ENCODE results near the gene SRGAP1. TPM values are rescaled to one million over a fixed set of nuclear protein-coding genes. Genes with fewer than 3 reads are reported as not detected.
"Not testable (repeated sequence)": the region's sequence is repeated elsewhere in the genome, so short reads cannot be mapped to it uniquely, and the experiment has no call there.

The SRGAP1 gene
- total RNA-seq, 2 experiments from 2014 or later = 0.02 TPM; not detected in 1

GRCh38 chr12:64016521-64016920, 172.0 kb downstream of the SRGAP1 start:
- no peaks in the 10 kb centered on the region for H3K9me3 Mint-ChIP-seq
- no peaks in the 10 kb centered on the region for H3K4me1 Mint-ChIP-seq (ENCODE audit: low read depth)
- no peak for DNase-seq
- no peak overlapping the region for H3K4me3 Mint-ChIP-seq
- intact Hi-C loops (cut with micrococcal nuclease) = no loop called here
- peaks cover 5% of the 10 kb centered on the region for H3K27me3 Mint-ChIP-seq (ENCODE audit: low read depth)
- H3K27ac Mint-ChIP-seq = no peak overlapping the region
- CTCF ChIA-PET = interaction anchor here (0.6 kb wide), 1 partner anchor 29 kb away, joined by 3 read pairs; no protein-coding TSS in a partner anchor
- H3K36me3 Mint-ChIP-seq (ENCODE audit: low read depth) = no peaks in the 10 kb centered on the region

GRCh38 chr12:64018116-64018515, 173.6 kb downstream of the SRGAP1 start:
- H3K36me3 Mint-ChIP-seq (ENCODE audit: low read depth); intact Hi-C loops (cut with micrococcal nuclease); H3K4me1 Mint-ChIP-seq (ENCODE audit: low read depth); H3K27me3 Mint-ChIP-seq (ENCODE audit: low read depth); CTCF ChIA-PET; H3K9me3 Mint-ChIP-seq; DNase-seq; H3K4me3 Mint-ChIP-seq; H3K27ac Mint-ChIP-seq: not testable (repeated sequence)

- DNase-seq = no peak
- H3K9me3 Mint-ChIP-seq = no peaks in the 10 kb centered on the region
- no peak overlapping the region for H3K4me3 Mint-ChIP-seq
- intact Hi-C loops (cut with micrococcal nuclease) = no loop called here
- CTCF ChIA-PET = no interaction called here
- H3K4me1 Mint-ChIP-seq (ENCODE audit: low read depth) = no peaks in the 10 kb centered on the region
- H3K27me3 Mint-ChIP-seq (ENCODE audit: low read depth) = peaks cover 5% of the 10 kb centered on the region
- no peaks in the 10 kb centered on the region for H3K36me3 Mint-ChIP-seq (ENCODE audit: low read depth)
- H3K27ac Mint-ChIP-seq = no peak overlapping the region
Measured at GRCh38 chr12:64018524-64018923, 174.0 kb downstream of the SRGAP1 start.

GRCh38 chr12:64019101-64019500, 174.6 kb downstream of the SRGAP1 start:
- H3K4me3 Mint-ChIP-seq = no peak overlapping the region
- DNase-seq = no peak
- intact Hi-C loops (cut with micrococcal nuclease) = no loop called here

GRCh38 chr12:64019654-64020053, 175.2 kb downstream of the SRGAP1 start:
- intact Hi-C loops (cut with micrococcal nuclease) = no loop called here
- Mint-ChIP-seq H3K27me3 (ENCODE audit: low read depth) (peaks cover 5% of the 10 kb centered on the region), H3K4me3 (no peak overlapping the region), H3K27ac (no peak overlapping the region), H3K36me3 (ENCODE audit: low read depth) (no peaks in the 10 kb centered on the region), H3K9me3 (no peaks in the 10 kb centered on the region), H3K4me1 (ENCODE audit: low read depth) (no peaks in the 10 kb centered on the region)
- CTCF ChIA-PET = no interaction called here
- DNase-seq = no peak

More at GRCh38 chr12:64019101-64019500, 174.6 kb downstream of the SRGAP1 start:
- Mint-ChIP-seq H3K27me3 (ENCODE audit: low read depth) (peaks cover 5% of the 10 kb centered on the region), H3K9me3 (no peaks in the 10 kb centered on the region), H3K36me3 (ENCODE audit: low read depth) (no peaks in the 10 kb centered on the region), H3K4me1 (ENCODE audit: low read depth) (no peaks in the 10 kb centered on the region), H3K27ac (no peak overlapping the region)
- CTCF ChIA-PET = no interaction called here

GRCh38 chr12:64025174-64025958, 180.9 kb downstream of the SRGAP1 start:
- no peaks in the 10 kb centered on the region for H3K27me3 Mint-ChIP-seq (ENCODE audit: low read depth)
- no peak overlapping the region for H3K4me3 Mint-ChIP-seq
- no peak overlapping the region for H3K27ac Mint-ChIP-seq
- H3K4me1 Mint-ChIP-seq (ENCODE audit: low read depth) = no peaks in the 10 kb centered on the region
- no peaks in the 10 kb centered on the region for H3K9me3 Mint-ChIP-seq
- intact Hi-C loops (cut with micrococcal nuclease) = no loop called here
- CTCF ChIA-PET = interaction anchor here (0.6 kb wide), 1 partner anchor 182 kb away, joined by 3 read pairs; no protein-coding TSS in a partner anchor
- H3K36me3 Mint-ChIP-seq (ENCODE audit: low read depth) = no peaks in the 10 kb centered on the region
- DNase-seq = no peak

GRCh38 chr12:64027311-64027710, 182.8 kb downstream of the SRGAP1 start:
- H3K36me3 Mint-ChIP-seq (ENCODE audit: low read depth) = no peaks in the 10 kb centered on the region
- H3K9me3 Mint-ChIP-seq = no peaks in the 10 kb centered on the region
- CTCF ChIA-PET = interaction anchor here (0.7 kb wide), 2 partner anchors 81 to 228 kb away, joined by 3 read pairs; no protein-coding TSS in a partner anchor
- intact Hi-C loops (cut with micrococcal nuclease) = no loop called here
- H3K27me3 Mint-ChIP-seq (ENCODE audit: low read depth) = no peaks in the 10 kb centered on the region
- no peaks in the 10 kb centered on the region for H3K4me1 Mint-ChIP-seq (ENCODE audit: low read depth)
- no peak overlapping the region for H3K4me3 Mint-ChIP-seq
- no peak for DNase-seq
- H3K27ac Mint-ChIP-seq = no peak overlapping the region

GRCh38 chr12:64028541-64028940, 184.0 kb downstream of the SRGAP1 start:
- intact Hi-C loops (cut with micrococcal nuclease) = no loop called here
- Mint-ChIP-seq H3K4me1 (ENCODE audit: low read depth) (no peaks in the 10 kb centered on the region), H3K27me3 (ENCODE audit: low read depth) (no peaks in the 10 kb centered on the region), H3K27ac (no peak overlapping the region), H3K36me3 (ENCODE audit: low read depth) (no peaks in the 10 kb centered on the region), H3K9me3 (no peaks in the 10 kb centered on the region), H3K4me3 (no peak overlapping the region)
- DNase-seq = no peak
- CTCF ChIA-PET = no interaction called here

GRCh38 chr12:64029013-64029857, 184.7 kb downstream of the SRGAP1 start:
- CTCF ChIA-PET = no interaction called here
- Mint-ChIP-seq H3K9me3 (no peaks in the 10 kb centered on the region), H3K4me1 (ENCODE audit: low read depth) (no peaks in the 10 kb centered on the region), H3K36me3 (ENCODE audit: low read depth) (no peaks in the 10 kb centered on the region), H3K27ac (no peak overlapping the region), H3K27me3 (ENCODE audit: low read depth) (no peaks in the 10 kb centered on the region), H3K4me3 (no peak overlapping the region)
- no peak for DNase-seq
- intact Hi-C loops (cut with micrococcal nuclease) = no loop called here

GRCh38 chr12:64030155-64030554, 185.7 kb downstream of the SRGAP1 start:
- no peaks in the 10 kb centered on the region for H3K27me3 Mint-ChIP-seq (ENCODE audit: low read depth)
- intact Hi-C loops (cut with micrococcal nuclease) = no loop called here
- no peak for DNase-seq
- CTCF ChIA-PET = no interaction called here
- H3K4me3 Mint-ChIP-seq = no peak overlapping the region
- H3K9me3 Mint-ChIP-seq = no peaks in the 10 kb centered on the region
- no peaks in the 10 kb centered on the region for H3K4me1 Mint-ChIP-seq (ENCODE audit: low read depth)
- no peaks in the 10 kb centered on the region for H3K36me3 Mint-ChIP-seq (ENCODE audit: low read depth)
- H3K27ac Mint-ChIP-seq = no peak overlapping the region

GRCh38 chr12:64034056-64034455, 189.6 kb downstream of the SRGAP1 start:
- H3K4me3 Mint-ChIP-seq; H3K4me1 Mint-ChIP-seq (ENCODE audit: low read depth); H3K27me3 Mint-ChIP-seq (ENCODE audit: low read depth); H3K27ac Mint-ChIP-seq; intact Hi-C loops (cut with micrococcal nuclease); H3K36me3 Mint-ChIP-seq (ENCODE audit: low read depth); H3K9me3 Mint-ChIP-seq; CTCF ChIA-PET; DNase-seq: not testable (repeated sequence)

GRCh38 chr12:64034901-64035576, 190.5 kb downstream of the SRGAP1 start:
- H3K36me3 Mint-ChIP-seq (ENCODE audit: low read depth) = no peaks in the 10 kb centered on the region
- no peaks in the 10 kb centered on the region for H3K4me1 Mint-ChIP-seq (ENCODE audit: low read depth)
- CTCF ChIA-PET = no interaction called here
- no peak overlapping the region for H3K27ac Mint-ChIP-seq
- H3K27me3 Mint-ChIP-seq (ENCODE audit: low read depth) = no peaks in the 10 kb centered on the region
- H3K9me3 Mint-ChIP-seq = no peaks in the 10 kb centered on the region
- no peak for DNase-seq
- intact Hi-C loops (cut with micrococcal nuclease) = no loop called here
- no peak overlapping the region for H3K4me3 Mint-ChIP-seq
